GM12878 (cell line): ENCODE results near the gene LAD1. TPM values are rescaled to one million over a fixed set of nuclear protein-coding genes. Genes with fewer than 3 reads are reported as not detected.

Experiments used
- ATAC-seq: fragments of 200-7000 bp; cut with Tn5 transposase; 3 replicates; pipeline ENCODE4 v1.9.1; 2020; ENCODE audit warnings: mild to moderate bottlenecking, moderate library complexity
- BruUV-seq: library from RNA; stranded (reverse); fragments of 400-500 nt; replicated peaks from 2 replicates; lab custom pipeline; 2021; lab: Mats Ljungman, UMichigan
- CTCF ChIA-PET: fragments of 300-600 bp; sonication (Branson Sonifier 250); formaldehyde crosslinking; extraction: SDS; loops from one replicate; lab custom pipeline; 2021; ENCODE audit warnings: inconsistent platforms; lab: Yijun Ruan, JAX
- POLR2A ChIA-PET: fragments of 350-600 bp; formaldehyde crosslinking; extraction: SDS; loops from one replicate; lab custom pipeline; 2021; ENCODE audit warnings: inconsistent platforms; lab: Charles Lee
- RAD21 ChIA-PET: fragments of 300-600 bp; sonication (Branson Sonifier 250); formaldehyde crosslinking; loops from one replicate; lab custom pipeline; 2023; ENCODE audit warnings: antibody characterized with exemption; ENCODE audit not compliant: unreplicated experiment; lab: Charles Lee
- SMC1A ChIA-PET: fragments of 300-600 bp; sonication (Branson Sonifier 250); formaldehyde crosslinking; loops from one replicate; lab custom pipeline; 2023; ENCODE audit not compliant: unreplicated experiment, uncharacterized antibody; lab: Charles Lee
- DNase-seq: peaks from one replicate; pipeline ENCODE4 v3.0.0-alpha.2; 2011; ENCODE audit warnings: low read depth, low spot score
- FAIRE-seq: peaks from 3 replicates; lab custom pipeline; 2011; peaks lifted over from hg19 to GRCh38; lab: Jason Lieb, UNC
- H2AFZ ChIP-seq: 2 replicates; pipeline ENCODE4 v1.6.0; 2011; ENCODE audit warnings: low read depth, low read length, control low read depth; ENCODE audit not compliant: control insufficient read depth
- H3K27ac ChIP-seq: 2 replicates; pipeline ENCODE4 v1.5.1; 2011; ENCODE audit warnings: control low read depth; ENCODE audit not compliant: control insufficient read depth, insufficient read depth
- H3K27me3 ChIP-seq, 2 experiments: replicated peaks in 1 of 2; 2 replicates each; pipeline versions ENCODE4 v1.6.0 to v1.6.1; 2011; ENCODE audit warnings: low read length in 1 of 2; ENCODE audit not compliant: control insufficient read depth in 2 of 2, insufficient read depth in 2 of 2
- H3K36me3 ChIP-seq, 2 experiments: 2 replicates each; pipeline ENCODE4 v1.5.1; 2011; ENCODE audit warnings: low read length in 1 of 2; ENCODE audit not compliant: control insufficient read depth in 2 of 2, insufficient read depth in 2 of 2
- H3K4me1 ChIP-seq: 2 replicates; pipeline ENCODE4 v1.6.1; 2011; ENCODE audit warnings: mild to moderate bottlenecking, low read length, moderate library complexity, mixed read lengths; ENCODE audit not compliant: control insufficient read depth, insufficient read depth
- H3K4me2 ChIP-seq: 2 replicates; pipeline ENCODE4 v1.6.0; 2011; ENCODE audit warnings: control low read depth; ENCODE audit not compliant: control insufficient read depth, insufficient read depth
- H3K4me3 ChIP-seq: fragments of 200-600 bp; sonication (generic); 2 replicates; pipeline ENCODE4 v1.5.1; 2016
- H3K79me2 ChIP-seq: 2 replicates; pipeline ENCODE4 v1.6.0; 2011; ENCODE audit warnings: low read length; ENCODE audit not compliant: control insufficient read depth, insufficient read depth
- H3K9ac ChIP-seq: 2 replicates; pipeline ENCODE4 v1.8.0; 2011; ENCODE audit warnings: low read length, control low read depth, mixed read lengths; ENCODE audit not compliant: control insufficient read depth, insufficient read depth
- H3K9me3 ChIP-seq: replicated peaks from 3 replicates; pipeline ENCODE4 v1.5.1; 2011; ENCODE audit warnings: mild to moderate bottlenecking, low read length; ENCODE audit not compliant: control insufficient read depth, insufficient read depth
- H4K20me1 ChIP-seq: 2 replicates; pipeline ENCODE4 v1.6.0; 2011; ENCODE audit not compliant: control insufficient read depth, insufficient read depth
- BHLHE40 ChIP-seq, 2 experiments: fragments of 450-650 bp in 1 of 2; IDR thresholded peaks; 2 replicates each; pipeline ENCODE4 v1.6.1; 2011 to 2017; ENCODE audit warnings: low read depth in 2 of 2, borderline replicate concordance in 1 of 2, improper control_type of control experiment in 1 of 2, low read length in 1 of 2, mild to moderate bottlenecking in 1 of 2
- MTA2 ChIP-seq: fragments of 450-650 bp; IDR thresholded peaks from 2 replicates; pipeline ENCODE4 v1.6.1; 2016; ENCODE audit warnings: low read depth, mild to moderate bottlenecking, moderate library complexity
- RCOR1 ChIP-seq: conservative IDR thresholded peaks from 2 replicates; pipeline ENCODE4 v1.6.1; 2012; ENCODE audit warnings: low read depth, low read length, improper control_type of control experiment
- SMARCA5 ChIP-seq: fragments of 450-650 bp; IDR thresholded peaks from 2 replicates; pipeline ENCODE4 v1.6.1; 2017; ENCODE audit warnings: mild to moderate bottlenecking
- SRF ChIP-seq, 2 experiments: IDR thresholded peaks; 2 replicates each; pipeline ENCODE4 v1.6.1; 2011; ENCODE audit warnings: low read depth in 2 of 2, low read length in 2 of 2, mild to moderate bottlenecking in 1 of 2, moderate library complexity in 1 of 2
- ZZZ3 ChIP-seq: IDR thresholded peaks from 2 replicates; pipeline ENCODE4 v1.6.1; 2011; ENCODE audit warnings: low read depth; ENCODE audit not compliant: control insufficient read depth, insufficient read length
- WGBS: methylation state at CpG from one replicate; pipeline ENCODE4 v1.1.6; 2016; ENCODE audit warnings: low lambda C conversion rate; ENCODE audit not compliant: insufficient replicate concordance, insufficient coverage; ENCODE audit errors: missing lambda C conversion rate; 5-methylcytosine and 5-hydroxymethylcytosine counted together
- in situ Hi-C: fragments of 300-500 bp; cut with MboI; formaldehyde crosslinking; loops from 9 replicates; pipeline ENCODE4 v1.14.3; 2018; ENCODE audit warnings: mixed read lengths
- intact Hi-C: fragments of 100-400 bp; cut with micrococcal nuclease; formaldehyde crosslinking; loops from one replicate; pipeline ENCODE4 v1.14.2; 2022; ENCODE audit not compliant: unreplicated experiment
- polyA plus RNA-seq, 11 experiments: library from polyadenylated mRNA; depleted of rRNA in 4 of 11; unstranded in 6 of 11; stranded (reverse) in 5 of 11; fragments of >200 nt; fragmentation: Nextera tagmentation in 4 of 11; fragmentation: Illumina TruSeq in 1 of 11; extraction: Ambion mirVana in 4 of 11; extraction: Trizol in 1 of 11; gene quantifications; 1 replicate in 1 of 11; 2 replicates in 10 of 11; pipeline versions ENCODE4 v1.2.1 to v1.2.3, GENCODE V29; 2011 to 2016; ENCODE audit warnings: inconsistent platforms in 2 of 11, missing spikeins in 2 of 11, low read depth in 1 of 11
- total RNA-seq, 4 experiments: library from RNA; depleted of rRNA in 3 of 4; stranded (reverse); fragments of >200 nt in 3 of 4; fragmentation: Illumina TruSeq in 1 of 4; extraction: Trizol in 1 of 4; gene quantifications; 2 replicates each; pipeline versions ENCODE4 v1.2.1 to v1.2.3, GENCODE V29; 2013 to 2021
- TF ChIP-seq, protein P1 (sequence below): fragments of 450-650 bp; IDR thresholded peaks from 2 replicates; pipeline ENCODE4 v1.6.1; 2016; ENCODE audit warnings: mild to moderate bottlenecking
- TF ChIP-seq, protein P2 (sequence below): fragments of 450-650 bp; IDR thresholded peaks from 2 replicates; pipeline ENCODE4 v1.6.1; 2018; ENCODE audit warnings: borderline replicate concordance, mild to moderate bottlenecking; ENCODE audit not compliant: partially characterized antibody

The LAD1 gene
- total and polyA plus RNA-seq, 10 of the 15 experiments (the other 5 are each of a cell fraction or from before 2014, with no cell fraction given): 0.05 to 0.48 (median 0.32) TPM; not detected in 3

DNA sequence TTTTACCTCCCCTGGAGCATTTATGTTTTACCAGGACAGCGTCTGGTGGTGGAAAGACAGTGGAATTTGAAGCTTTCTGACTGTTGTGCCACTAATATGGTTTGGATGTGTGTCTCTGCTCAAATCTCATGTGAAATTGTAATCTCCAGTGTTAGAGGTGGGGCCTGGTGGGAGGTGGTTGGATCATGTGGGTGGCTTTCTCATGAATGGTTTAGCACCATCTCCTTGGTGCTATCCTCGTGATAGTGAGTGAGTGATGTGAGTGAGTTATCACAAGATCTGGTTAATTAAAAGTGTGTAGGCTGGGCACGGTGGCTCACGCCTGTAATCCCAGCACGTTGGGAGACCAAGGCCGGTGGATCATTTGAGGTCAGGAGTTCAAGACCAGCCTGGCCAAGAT is 46.2 kb upstream of the LAD1 start:
- Histone ChIP-seq H3K4me3 (no peak overlapping the region), H3K9me3 (no peaks in the 10 kb centered on the region; the same call in 2 of the 3 replicates), H3K36me3 (no peaks in the 10 kb centered on the region), H4K20me1 (no peaks in the 10 kb centered on the region), H2AFZ (no peak overlapping the region), H3K79me2 (no peaks in the 10 kb centered on the region), H3K4me2 (no peak overlapping the region), H3K27ac (no peak overlapping the region), H3K27me3 (no peaks in the 10 kb centered on the region), H3K9ac (no peak overlapping the region), H3K4me1 (peaks cover 5% of the 10 kb centered on the region)
- intact Hi-C loops: no loop called here
- ChIA-PET RAD21 (interaction anchor here (1.2 to 13.7 kb wide), 4 partner anchors 9 to 68 kb away, joined by 4 to 301 read pairs (median 92); partner anchors contain the start of gene PHLDA3), CTCF (interaction anchor here (1.3 to 16.5 kb wide), 6 partner anchors 10 to 69 kb away, joined by 5 to 455 read pairs (median 110); partner anchors contain the start of gene PHLDA3), POLR2A (interaction anchor here (4.4 kb wide), 1 partner anchor 67 kb away, joined by 32 read pairs; no protein-coding TSS in a partner anchor), SMC1A (interaction anchor here (1.2 to 8.5 kb wide), 4 partner anchors 9 to 68 kb away, joined by 3 to 182 read pairs (median 68); no protein-coding TSS in a partner anchor)
- TF ChIP-seq MTA2: 0 out of 2 replicates have a peak, but pooled peaks have one; percentile 26
- peak in 1 of 2 experiments; percentile 48; a peak in 1 of 4 replicates for TF ChIP-seq BHLHE40 (IDR thresholded peaks at IDR 0.05; ENCODE audit: borderline replicate concordance in 1 of 2, low read depth in 2 of 2, low read length in 1 of 2)
- TF ChIP-seq SRF (IDR thresholded peaks at IDR 0.05; ENCODE audit: low read depth in 2 of 2, low read length in 2 of 2): no peak
- no peak for TF ChIP-seq SMARCA5
- no peak for TF ChIP-seq ZZZ3
- TF ChIP-seq, protein P1, sequence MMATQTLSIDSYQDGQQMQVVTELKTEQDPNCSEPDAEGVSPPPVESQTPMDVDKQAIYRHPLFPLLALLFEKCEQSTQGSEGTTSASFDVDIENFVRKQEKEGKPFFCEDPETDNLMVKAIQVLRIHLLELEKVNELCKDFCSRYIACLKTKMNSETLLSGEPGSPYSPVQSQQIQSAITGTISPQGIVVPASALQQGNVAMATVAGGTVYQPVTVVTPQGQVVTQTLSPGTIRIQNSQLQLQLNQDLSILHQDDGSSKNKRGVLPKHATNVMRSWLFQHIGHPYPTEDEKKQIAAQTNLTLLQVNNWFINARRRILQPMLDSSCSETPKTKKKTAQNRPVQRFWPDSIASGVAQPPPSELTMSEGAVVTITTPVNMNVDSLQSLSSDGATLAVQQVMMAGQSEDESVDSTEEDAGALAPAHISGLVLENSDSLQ: peak; percentile 17; the same call in 1 of the 2 replicates
- TF ChIP-seq RCOR1: no peak
- TF ChIP-seq, protein P2, sequence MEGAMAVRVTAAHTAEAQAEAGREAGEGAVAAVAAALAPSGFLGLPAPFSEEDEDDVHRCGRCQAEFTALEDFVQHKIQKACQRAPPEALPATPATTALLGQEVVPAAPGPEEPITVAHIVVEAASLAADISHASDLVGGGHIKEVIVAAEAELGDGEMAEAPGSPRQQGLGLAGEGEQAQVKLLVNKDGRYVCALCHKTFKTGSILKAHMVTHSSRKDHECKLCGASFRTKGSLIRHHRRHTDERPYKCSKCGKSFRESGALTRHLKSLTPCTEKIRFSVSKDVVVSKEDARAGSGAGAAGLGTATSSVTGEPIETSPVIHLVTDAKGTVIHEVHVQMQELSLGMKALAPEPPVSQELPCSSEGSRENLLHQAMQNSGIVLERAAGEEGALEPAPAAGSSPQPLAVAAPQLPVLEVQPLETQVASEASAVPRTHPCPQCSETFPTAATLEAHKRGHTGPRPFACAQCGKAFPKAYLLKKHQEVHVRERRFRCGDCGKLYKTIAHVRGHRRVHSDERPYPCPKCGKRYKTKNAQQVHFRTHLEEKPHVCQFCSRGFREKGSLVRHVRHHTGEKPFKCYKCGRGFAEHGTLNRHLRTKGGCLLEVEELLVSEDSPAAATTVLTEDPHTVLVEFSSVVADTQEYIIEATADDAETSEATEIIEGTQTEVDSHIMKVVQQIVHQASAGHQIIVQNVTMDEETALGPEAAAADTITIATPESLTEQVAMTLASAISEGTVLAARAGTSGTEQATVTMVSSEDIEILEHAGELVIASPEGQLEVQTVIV: no peak
- 36% methylated on average over 6 of the region's 6 CpGs for WGBS
- BruUV-seq: no TSS peak
- DNase-seq (no peak), FAIRE-seq (no peak), ATAC-seq (no peak)
- in situ Hi-C loops: loop anchor here (5.0 kb wide), 1 partner anchor 67 kb away; no protein-coding TSS in a partner anchor
